ENCODE measurements around the gene MTMR6. TPM values are rescaled to one million over a fixed set of nuclear protein-coding genes. Genes with fewer than 3 reads are reported as not detected.
A peak's percentile ranks its signal among the peaks of the same experiment; 100 is the strongest.

MTMR6 gene
- total RNA-seq, 4 donors from 2014 or later, result 19.9 to 28.4 (median 23.6) TPM

GRCh38 chr13:25262261-25262660 lies 25.0 kb downstream of the MTMR6 start:
- intact Hi-C loops (cut with DNase I), result no loop called here
- peaks cover 54 to 94% (median 84%) of the 10 kb centered on the region in 4 donors for H3K36me3 ChIP-seq
- 95% methylated on average over 4 of the region's 4 CpGs for WGBS

GRCh38 chr13:25253702-25254101 lies 33.6 kb downstream of the MTMR6 start:
- Histone ChIP-seq H3K27me3 (no peaks in the 10 kb centered on the region), H3K27ac (replicated peaks in 1 of 4) (no peak overlapping the region), H3K36me3 (peaks cover 57 to 97% (median 78%) of the 10 kb centered on the region in 4 donors), H3K4me3 (no peak overlapping the region), H3K9me3 (no peaks in the 10 kb centered on the region), H3K4me1 (no peaks in the 10 kb centered on the region)
- intact Hi-C loops (cut with DNase I), result loop anchor here (5.0 kb wide), 1 partner anchor 74 kb away; no protein-coding TSS in a partner anchor
- DNase-seq (ENCODE audit: extremely low spot score), result no peak
- no peak for TF ChIP-seq EP300 (IDR thresholded peaks at IDR 0.05)
- TF ChIP-seq POLR2AphosphoS5 (IDR thresholded peaks at IDR 0.05), result no peak
- no peak for TF ChIP-seq CTCF (IDR thresholded peaks at IDR 0.05)
- no peak for TF ChIP-seq POLR2A (IDR thresholded peaks at IDR 0.05; ENCODE audit: low read depth)
- 89% methylated on average over 2 of the region's 2 CpGs for WGBS

More at GRCh38 chr13:25262261-25262660, 25.0 kb downstream of the MTMR6 start:
- H3K27ac ChIP-seq (replicated peaks in 1 of 4), result no peak overlapping the region
- no peaks in the 10 kb centered on the region for H3K9me3 ChIP-seq
- TF ChIP-seq CTCF (IDR thresholded peaks at IDR 0.05), result no peak
- TF ChIP-seq POLR2A (IDR thresholded peaks at IDR 0.05; ENCODE audit: low read depth), result no peak
- TF ChIP-seq POLR2AphosphoS5 (IDR thresholded peaks at IDR 0.05), result no peak
- no peak for TF ChIP-seq EP300 (IDR thresholded peaks at IDR 0.05)
- H3K4me3 ChIP-seq, result no peak overlapping the region
- H3K27me3 ChIP-seq, result no peaks in the 10 kb centered on the region
- no peaks in the 10 kb centered on the region for H3K4me1 ChIP-seq
- DNase-seq (ENCODE audit: extremely low spot score), result no peak

- Histone ChIP-seq H3K4me3 (no peak overlapping the region), H3K9me3 (no peaks in the 10 kb centered on the region), H3K27ac (replicated peaks in 1 of 4) (no peak overlapping the region), H3K4me1 (no peaks in the 10 kb centered on the region), H3K36me3 (peaks cover 51 to 89% (median 73%) of the 10 kb centered on the region in 4 donors), H3K27me3 (no peaks in the 10 kb centered on the region)
- no peak for DNase-seq (ENCODE audit: extremely low spot score)
- no peak for TF ChIP-seq CTCF (IDR thresholded peaks at IDR 0.05)
- intact Hi-C loops (cut with DNase I), result loop anchor here (5.0 kb wide), 1 partner anchor 75 kb away; no protein-coding TSS in a partner anchor
- 89% methylated on average over 2 of the region's 2 CpGs for WGBS
Measured at GRCh38 chr13:25252752-25253151, 34.5 kb downstream of the MTMR6 start.

GRCh38 chr13:25252225-25252624 lies 35.1 kb downstream of the MTMR6 start:
- Histone ChIP-seq H3K4me1 (no peaks in the 10 kb centered on the region), H3K36me3 (peaks cover 50 to 84% (median 68%) of the 10 kb centered on the region in 4 donors), H3K27me3 (no peaks in the 10 kb centered on the region), H3K9me3 (no peaks in the 10 kb centered on the region), H3K27ac (replicated peaks in 1 of 4) (no peak overlapping the region), H3K4me3 (no peak overlapping the region)
- DNase-seq (ENCODE audit: extremely low spot score), result no peak
- WGBS, result 80% methylated on average over 4 of the region's 4 CpGs
- intact Hi-C loops (cut with DNase I), result loop anchor here (5.0 kb wide), 1 partner anchor 75 kb away; no protein-coding TSS in a partner anchor
- TF ChIP-seq POLR2A (IDR thresholded peaks at IDR 0.05; ENCODE audit: low read depth) (no peak), POLR2AphosphoS5 (IDR thresholded peaks at IDR 0.05) (no peak), CTCF (IDR thresholded peaks at IDR 0.05) (no peak), EP300 (IDR thresholded peaks at IDR 0.05) (no peak)

- peaks cover 34 to 67% (median 46%) of the 10 kb centered on the region in 4 donors for H3K36me3 ChIP-seq
- H3K27me3 ChIP-seq, result no peaks in the 10 kb centered on the region
- WGBS, result 35% methylated on average over 5 of the region's 5 CpGs
- TF ChIP-seq CTCF (IDR thresholded peaks at IDR 0.05) (peak in 1 of 3 experiments; percentile 11), EP300 (IDR thresholded peaks at IDR 0.05) (no peak), POLR2A (IDR thresholded peaks at IDR 0.05; ENCODE audit: low read depth) (no peak), POLR2AphosphoS5 (IDR thresholded peaks at IDR 0.05) (no peak)
- DNase-seq (ENCODE audit: extremely low spot score), result no peak
- H3K9me3 ChIP-seq, result peaks cover 0 to 4% (median 0%) of the 10 kb centered on the region in 4 donors
- intact Hi-C loops (cut with DNase I), result no loop called here
- no peaks in the 10 kb centered on the region for H3K4me1 ChIP-seq
- no peak overlapping the region for H3K4me3 ChIP-seq
- no peak overlapping the region for H3K27ac ChIP-seq (replicated peaks in 1 of 4)
Measured at GRCh38 chr13:25249001-25249543, 38.2 kb downstream of the MTMR6 start.
